Measurements from ENCODE around the gene EREG.

GRCh38 chr4:74423104-74423503 lies 58.2 kb downstream of the EREG start:
- TF ChIP-seq, protein P1, sequence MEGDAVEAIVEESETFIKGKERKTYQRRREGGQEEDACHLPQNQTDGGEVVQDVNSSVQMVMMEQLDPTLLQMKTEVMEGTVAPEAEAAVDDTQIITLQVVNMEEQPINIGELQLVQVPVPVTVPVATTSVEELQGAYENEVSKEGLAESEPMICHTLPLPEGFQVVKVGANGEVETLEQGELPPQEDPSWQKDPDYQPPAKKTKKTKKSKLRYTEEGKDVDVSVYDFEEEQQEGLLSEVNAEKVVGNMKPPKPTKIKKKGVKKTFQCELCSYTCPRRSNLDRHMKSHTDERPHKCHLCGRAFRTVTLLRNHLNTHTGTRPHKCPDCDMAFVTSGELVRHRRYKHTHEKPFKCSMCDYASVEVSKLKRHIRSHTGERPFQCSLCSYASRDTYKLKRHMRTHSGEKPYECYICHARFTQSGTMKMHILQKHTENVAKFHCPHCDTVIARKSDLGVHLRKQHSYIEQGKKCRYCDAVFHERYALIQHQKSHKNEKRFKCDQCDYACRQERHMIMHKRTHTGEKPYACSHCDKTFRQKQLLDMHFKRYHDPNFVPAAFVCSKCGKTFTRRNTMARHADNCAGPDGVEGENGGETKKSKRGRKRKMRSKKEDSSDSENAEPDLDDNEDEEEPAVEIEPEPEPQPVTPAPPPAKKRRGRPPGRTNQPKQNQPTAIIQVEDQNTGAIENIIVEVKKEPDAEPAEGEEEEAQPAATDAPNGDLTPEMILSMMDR (IDR thresholded peaks at IDR 0.05 in 2 of 3, conservative IDR thresholded peaks at IDR 0.05 in 1 of 3; ENCODE audit: borderline replicate concordance in 1 of 3, insufficient read depth in 1 of 3, low read depth in 2 of 3, low read length in 2 of 3), result no peak
- no peak for TF ChIP-seq RAD21 (IDR thresholded peaks at IDR 0.05; ENCODE audit: low read depth)
- TF ChIP-seq CEBPB (IDR thresholded peaks at IDR 0.05; ENCODE audit: low read depth), result no peak
- no peak for TF ChIP-seq EZH2 (IDR thresholded peaks at IDR 0.05)
- no peak for TF ChIP-seq POLR2A (IDR thresholded peaks at IDR 0.05; ENCODE audit: borderline replicate concordance, extremely low read depth, insufficient read depth, insufficient read length)
- TF ChIP-seq ZFX (IDR thresholded peaks at IDR 0.05), result no peak

Data from HCT116 (cell line).